GM21423 (cell line): ENCODE measurements around the gene RASGRF1.

Source experiments
- ATAC-seq: cut with Tn5 transposase; IDR thresholded peaks from one replicate; pipeline ENCODE4 v1.9.1; 2021; ENCODE audit warnings: mild to moderate bottlenecking, moderate library complexity; ENCODE audit not compliant: unreplicated experiment

Gene RASGRF1

DNA sequence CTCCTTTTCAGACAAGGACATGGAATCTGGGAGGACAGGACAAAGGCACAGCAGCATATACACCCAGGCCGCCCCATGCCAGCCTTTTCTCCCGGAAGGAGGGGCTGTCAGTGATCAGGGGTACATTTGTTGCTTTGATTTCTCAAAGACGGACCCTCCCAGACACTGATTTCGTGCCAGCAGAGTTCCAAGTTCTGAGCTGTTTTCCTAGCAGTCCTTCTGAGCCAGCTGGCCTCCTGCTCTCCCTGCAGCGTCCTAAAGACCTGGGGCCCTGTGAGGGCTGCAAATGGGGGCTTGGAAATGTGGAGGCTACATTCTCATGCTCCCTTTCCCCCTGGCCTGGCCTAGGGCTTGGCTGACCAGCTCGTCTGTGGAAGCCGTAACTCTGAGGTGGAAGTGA lies 168.1 kb downstream of the RASGRF1 start:
- ATAC-seq, result no peak

DNA sequence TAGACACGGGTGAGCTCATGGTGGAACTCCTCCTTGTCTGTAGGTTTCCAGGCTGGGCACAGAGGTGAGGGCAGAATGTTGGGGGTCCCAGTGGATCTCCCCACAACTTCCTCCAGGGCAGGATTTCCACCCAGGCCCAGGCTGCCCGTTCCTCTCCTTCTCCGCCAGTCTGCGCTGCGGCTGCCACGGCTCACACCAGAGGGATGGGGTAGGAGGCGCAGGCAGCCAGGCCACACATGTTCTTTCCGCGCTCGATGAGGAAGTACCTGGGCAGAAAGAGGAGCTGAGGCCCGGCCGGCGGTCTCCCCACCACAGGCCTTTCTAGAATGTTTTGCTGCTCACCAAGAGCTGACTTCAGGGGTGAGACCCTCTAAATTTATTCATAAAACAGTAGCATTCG lies 168.6 kb downstream of the RASGRF1 start:
- ATAC-seq, result no peak

DNA sequence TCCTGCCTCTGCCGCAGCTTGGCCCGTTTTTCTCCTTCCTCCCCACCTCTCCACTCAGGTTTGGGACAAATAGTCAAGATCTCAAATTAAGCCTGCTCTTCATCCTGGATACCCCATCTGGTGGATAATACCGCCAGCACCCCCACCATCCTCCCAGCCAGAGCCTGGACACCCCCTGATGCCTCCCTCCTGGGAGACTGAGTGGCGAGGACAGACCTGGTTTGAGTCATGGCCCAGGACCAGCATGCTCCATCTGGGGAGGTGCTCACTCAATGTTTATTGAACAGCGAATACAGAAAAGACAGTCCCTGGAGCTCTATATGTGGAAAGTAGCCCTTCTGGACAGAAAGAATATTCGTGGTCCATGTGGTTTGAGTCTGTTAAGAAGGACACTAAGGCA lies 169.1 kb downstream of the RASGRF1 start:
- no peak for ATAC-seq

DNA sequence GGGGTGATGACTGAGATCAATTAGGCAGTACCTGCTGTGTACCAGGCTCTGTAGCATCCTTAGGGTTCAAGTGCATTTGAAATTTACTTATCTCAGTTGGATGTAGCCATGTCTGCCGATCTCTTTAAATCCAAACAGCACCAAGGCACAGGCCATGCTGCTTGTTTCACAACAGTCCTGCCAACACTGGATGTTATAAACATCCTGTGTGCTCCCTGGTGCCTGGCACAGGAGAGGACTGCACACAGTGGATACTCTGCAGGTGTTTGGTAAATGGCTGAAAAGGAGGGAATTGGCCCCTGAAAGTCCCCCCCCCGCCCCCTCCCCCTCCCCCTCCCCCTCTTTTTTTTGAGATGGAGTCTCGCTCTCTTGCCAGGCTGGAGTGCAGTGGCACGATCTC lies 172.7 kb downstream of the RASGRF1 start:
- ATAC-seq, result no peak

DNA sequence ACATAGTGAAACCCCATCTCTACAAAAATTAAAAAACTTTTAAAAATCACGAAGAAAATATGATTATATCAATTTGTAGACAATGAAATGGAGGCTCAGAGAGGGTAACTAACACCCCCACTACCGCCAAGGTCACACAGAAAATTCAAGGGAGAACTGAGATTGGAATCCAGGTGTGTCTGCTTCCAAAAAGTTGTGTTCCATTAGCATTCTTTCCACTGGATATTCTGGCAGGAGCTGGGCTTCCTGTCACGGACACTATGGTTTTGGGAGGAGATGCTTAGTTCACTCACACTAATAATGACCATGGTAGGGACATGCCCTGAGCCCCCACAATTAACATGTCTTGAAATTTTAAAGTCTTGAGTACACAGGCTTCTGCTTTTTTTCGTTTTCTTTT lies 174.5 kb downstream of the RASGRF1 start:
- no peak for ATAC-seq

DNA sequence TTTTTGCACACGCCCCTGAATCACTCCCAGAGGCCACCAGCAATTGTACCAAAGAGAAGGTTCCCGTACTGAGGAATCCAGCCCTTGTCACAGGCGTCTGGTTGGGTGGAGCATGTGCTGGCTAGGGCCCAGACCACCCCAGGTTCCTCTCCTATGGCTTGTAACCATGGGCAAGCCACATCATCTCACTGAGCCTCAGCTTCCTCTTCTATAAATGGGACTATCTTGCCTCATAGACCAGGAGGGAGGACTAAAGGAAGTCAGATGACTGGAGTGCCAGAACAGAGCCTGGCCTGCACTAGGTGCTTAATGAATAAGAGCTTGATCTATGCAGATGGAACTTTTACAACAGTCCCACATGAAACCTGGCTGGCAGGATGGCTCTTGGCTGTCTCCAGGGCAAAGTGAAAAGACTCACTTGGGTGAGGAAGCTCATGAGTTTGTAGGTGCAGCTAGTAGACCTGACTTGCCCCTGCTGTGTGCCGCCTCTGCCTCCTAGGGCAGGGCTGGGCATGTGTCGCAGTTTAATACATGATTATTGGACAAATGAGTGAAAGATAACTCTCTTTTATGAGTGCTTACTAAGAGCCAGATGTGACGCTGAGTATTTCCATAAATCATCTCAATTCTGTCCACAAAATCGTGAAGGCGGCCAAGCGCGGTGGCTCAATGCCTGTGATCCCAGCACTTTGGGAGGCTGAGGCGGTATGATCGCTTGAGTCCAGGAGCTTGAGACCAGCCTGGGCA lies 175.1 kb downstream of the RASGRF1 start:
- no peak for ATAC-seq

DNA sequence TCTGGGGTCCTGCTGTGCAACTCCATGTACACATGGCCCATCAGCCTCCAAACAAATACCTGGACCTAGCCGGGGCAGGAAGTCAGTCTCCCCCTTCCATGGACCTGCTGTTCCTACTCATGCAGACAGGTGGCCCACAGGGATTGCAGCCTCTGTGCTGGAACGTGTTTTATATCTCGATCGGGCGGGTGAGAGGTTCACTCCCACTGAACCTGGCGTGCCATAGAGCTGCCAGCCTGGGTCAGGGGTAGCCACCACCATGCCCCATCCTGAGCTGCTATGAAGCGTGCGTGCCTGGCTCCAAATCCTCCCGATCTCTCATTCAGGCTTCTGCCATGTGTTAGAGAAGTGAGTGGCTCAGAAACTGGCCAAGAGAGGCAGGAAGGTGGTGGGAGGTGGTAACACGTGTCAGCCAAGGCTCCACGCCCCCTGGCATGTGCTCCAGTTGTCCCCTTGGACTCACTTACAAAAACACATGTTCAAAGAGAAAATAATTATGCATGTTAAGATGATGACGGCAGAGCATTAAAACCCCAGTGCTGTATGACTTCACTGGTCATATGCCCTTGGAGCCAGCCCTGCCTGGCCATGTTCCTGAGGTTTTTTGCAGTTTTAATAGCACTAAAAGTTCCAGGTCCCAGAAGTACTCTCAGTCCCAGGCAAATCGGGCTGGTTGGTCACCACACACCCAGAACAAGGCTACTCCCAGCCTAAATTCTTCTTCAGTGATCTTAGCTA lies 176.4 kb downstream of the RASGRF1 start:
- ATAC-seq, result no peak

DNA sequence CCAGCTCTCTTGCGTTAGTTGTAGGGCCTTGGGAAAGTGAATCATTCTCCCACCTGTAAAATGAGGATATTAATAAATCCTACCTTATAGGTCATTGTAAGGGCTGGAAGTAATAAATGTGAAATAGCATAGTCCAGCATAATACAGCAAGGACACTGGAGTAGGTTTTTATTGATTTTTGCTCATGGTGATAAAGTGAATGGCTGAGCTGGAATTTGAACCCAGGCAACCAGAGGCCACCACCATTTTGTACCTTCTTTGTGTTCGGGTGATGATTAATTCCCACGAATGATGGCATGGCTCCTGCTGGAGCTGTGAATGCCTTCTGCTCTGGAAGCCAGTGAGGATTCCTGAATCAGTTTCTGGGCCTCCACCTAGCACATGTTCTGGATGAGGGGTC lies 177.6 kb downstream of the RASGRF1 start:
- ATAC-seq, result no peak

DNA sequence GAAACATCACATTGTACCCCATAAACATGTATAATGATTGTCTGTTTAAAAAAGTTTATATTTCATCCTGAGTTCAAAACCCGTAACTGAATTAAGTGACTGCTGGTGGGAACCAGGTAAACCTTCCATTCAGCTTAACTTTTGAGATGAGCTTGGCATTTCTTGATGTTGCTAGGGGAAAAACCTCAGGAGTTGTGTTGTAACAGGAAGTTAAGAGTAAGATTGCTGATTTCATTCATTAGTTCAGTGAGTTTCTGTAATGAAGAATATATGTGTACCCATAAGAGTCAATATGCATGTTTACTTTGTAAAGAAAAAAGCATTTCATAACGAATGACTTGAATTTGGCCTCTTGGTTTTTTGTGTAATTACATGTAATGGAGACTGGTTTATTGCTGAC lies 178.3 kb downstream of the RASGRF1 start:
- no peak for ATAC-seq

DNA sequence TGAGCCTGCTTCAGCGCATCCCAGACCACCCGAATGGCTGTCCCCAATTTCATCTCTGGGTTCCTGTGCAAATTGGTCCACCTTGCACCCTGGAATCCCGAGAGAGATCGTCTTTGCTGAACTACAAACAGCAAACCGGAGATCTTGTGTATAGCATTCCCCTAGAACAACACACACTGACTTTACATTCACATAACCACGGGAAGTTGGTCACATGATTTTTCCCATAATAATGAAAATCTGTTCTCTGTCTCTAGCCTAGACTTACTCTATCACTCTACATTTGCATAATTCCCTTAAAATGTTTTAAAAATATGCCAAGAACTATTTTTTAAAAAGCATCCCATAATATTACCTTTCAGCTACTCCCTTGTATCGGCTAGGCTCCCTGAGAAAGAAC lies 180.3 kb downstream of the RASGRF1 start:
- no peak for ATAC-seq
